Lower leg skin (tissue), 4 donors: ENCODE measurements around the gene GABBR2. TPM values are rescaled to one million over a fixed set of nuclear protein-coding genes. Genes with fewer than 3 reads are reported as not detected.
"Not testable (repeated sequence)": the region's sequence is repeated elsewhere in the genome, so short reads cannot be mapped to it uniquely, and the experiment has no call there.

ENCODE experiments used
- DNase-seq, 2 donors: peaks; one replicate each; pipeline ENCODE4 v3.0.0-alpha.2; 2019; ENCODE audit warnings: low spot score in 2 of 2
- H3K4me3 ChIP-seq: fragments of 200-600 bp; sonication (generic); 2 replicates; pipeline ENCODE4 v1.5.1; 2017; ENCODE audit warnings: mild to moderate bottlenecking, low read depth; ENCODE audit not compliant: poor library complexity, severe bottlenecking
- CTCF ChIP-seq, 3 donors: fragments of 450-650 bp; IDR thresholded peaks; one replicate each; pipeline ENCODE4 v1.5.1; 2016; ENCODE audit warnings: antibody characterized with exemption in 3 of 3, mild to moderate bottlenecking in 3 of 3, moderate library complexity in 2 of 3
- POLR2A ChIP-seq, 2 donors: fragments of 450-650 bp; IDR thresholded peaks; one replicate each; pipeline ENCODE4 v1.6.1; 2016 to 2017; ENCODE audit warnings: antibody characterized with exemption in 2 of 2, mild to moderate bottlenecking in 1 of 2, moderate library complexity in 1 of 2
- whole genome bisulfite sequencing, 2 donors: methylation state at CpG; one replicate each; pipeline ENCODE4 v1.1.5; 2018; 5-methylcytosine and 5-hydroxymethylcytosine counted together
- intact Hi-C: fragments of 100-400 bp; cut with DNase I; formaldehyde crosslinking; loops from one replicate; pipeline ENCODE4 v1.15.0; 2023; ENCODE audit warnings: low total_unique reads
- total RNA-seq, 4 donors: library from RNA; depleted of rRNA; stranded (reverse); fragments of >200 nt; gene quantifications; one replicate each; pipeline ENCODE4 v1.1.0, GENCODE V29; 2016

GABBR2 gene
- total RNA-seq, 4 donors from 2014 or later: 0.23 to 4.2 TPM; not detected in 2

- WGBS, 2 donors: 89 to 93% methylated on average over 2 of the region's 2 CpGs
- DNase-seq: no peak
- intact Hi-C loops: no loop called here
- no peak for TF ChIP-seq POLR2A (IDR thresholded peaks at IDR 0.05)
- no peak for TF ChIP-seq CTCF (IDR thresholded peaks at IDR 0.05)
- no peak overlapping the region for H3K4me3 ChIP-seq
Measured at GRCh38 chr9:98275159-98275558, 433.6 kb downstream of the GABBR2 start.

GRCh38 chr9:98272083-98272482 is 436.7 kb downstream of the GABBR2 start:
- intact Hi-C loops: no loop called here
- TF ChIP-seq POLR2A (IDR thresholded peaks at IDR 0.05): no peak
- no peak for TF ChIP-seq CTCF (IDR thresholded peaks at IDR 0.05)
- WGBS, 2 donors: 80 to 86% methylated on average over 3 of the region's 3 CpGs
- DNase-seq: no peak
- H3K4me3 ChIP-seq: no peak overlapping the region

- H3K4me3 ChIP-seq: no peak overlapping the region
- intact Hi-C loops: no loop called here
- TF ChIP-seq POLR2A (IDR thresholded peaks at IDR 0.05): no peak
- TF ChIP-seq CTCF (IDR thresholded peaks at IDR 0.05): no peak
- WGBS, 2 donors: 45 to 57% methylated on average over 3 of the region's 3 CpGs
- DNase-seq: no peak
Measured at GRCh38 chr9:98271479-98271878, 437.3 kb downstream of the GABBR2 start.

GRCh38 chr9:98270284-98270683 is 438.5 kb downstream of the GABBR2 start:
- intact Hi-C loops: not testable (repeated sequence)

GRCh38 chr9:98269652-98270051 is 439.1 kb downstream of the GABBR2 start:
- not testable (repeated sequence) for H3K4me3 ChIP-seq, DNase-seq
- 62 to 66% methylated on average over 10 of the region's 10 CpGs for WGBS, 2 donors
- intact Hi-C loops: loop anchor here (5.0 kb wide), 1 partner anchor 152 kb away; the partner anchor contains the start of gene TRIM14

More at GRCh38 chr9:98270284-98270683, 438.5 kb downstream of the GABBR2 start:
- WGBS, 2 donors: 62 to 75% methylated on average over 11 of the region's 11 CpGs
- not testable (repeated sequence) for DNase-seq, H3K4me3 ChIP-seq

- 84 to 90% methylated on average over 8 of the region's 8 CpGs for WGBS, 2 donors
- intact Hi-C loops: loop anchor here (5.0 kb wide), 1 partner anchor 150 kb away; the partner anchor contains the start of gene TRIM14
- peak in 1 of 2 donors; percentile 60 for DNase-seq
- H3K4me3 ChIP-seq: not testable (repeated sequence)
Measured at GRCh38 chr9:98267556-98267955, 441.2 kb downstream of the GABBR2 start.

- no peak overlapping the region for H3K4me3 ChIP-seq
- WGBS, 2 donors: 79 to 81% methylated on average over 2 of the region's 2 CpGs
- intact Hi-C loops: loop anchor here (5.0 kb wide), 1 partner anchor 52 kb away; no protein-coding TSS in a partner anchor
- no peak for TF ChIP-seq CTCF (IDR thresholded peaks at IDR 0.05)
- peak in 1 of 2 donors; percentile 9 for DNase-seq
Measured at GRCh38 chr9:98264516-98264915, 444.2 kb downstream of the GABBR2 start.
